ENCODE results near the gene MYLK. TPM values are rescaled to one million over a fixed set of nuclear protein-coding genes. Genes with fewer than 3 reads are reported as not detected.

Gene MYLK
- total and polyA plus RNA-seq, 2 of the 4 experiments (the other 2 are of a cell fraction) = 299 to 484 TPM

- CTCF ChIA-PET = interaction anchor here (0.6 to 1.0 kb wide), 3 partner anchors 28 to 257 kb away, joined by 3 read pairs; no protein-coding TSS in a partner anchor
- intact Hi-C loops (cut with micrococcal nuclease) = no loop called here
- no CpG with 5 or more reads among the region's 5 CpGs for WGBS, 2 experiments (ENCODE audit: extremely low coverage in 2 of 2, insufficient read length in 1 of 2)
These were observed 65.7 kb downstream of the MYLK start for GRCh38 chr3:123818324-123818920.

More at GRCh38 chr3:123818324-123818920, 65.7 kb downstream of the MYLK start:
- Histone ChIP-seq H3K9me1 (ENCODE audit: insufficient read depth, low read length) (peaks cover 39% of the 10 kb centered on the region), H2AK5ac (ENCODE audit: low read depth, low read length) (peak overlapping the region; percentile 96), H3K27me3 (ENCODE audit: control insufficient read depth, insufficient read depth, low read length) (no peaks in the 10 kb centered on the region), H2AK9ac (replicated peaks; ENCODE audit: low read depth, low read length, poor library complexity) (no peak overlapping the region), H4K5ac (ENCODE audit: low read depth, low read length) (peak overlapping the region; percentile 50), H3K9ac (ENCODE audit: low read depth, low read length) (no peak overlapping the region; the same call in 1 of the 2 replicates), H3K4ac (ENCODE audit: low read depth, low read length) (peak overlapping the region; percentile 99), H3K4me2 (ENCODE audit: low read depth, low read length) (no peak overlapping the region; the same call in 1 of the 2 replicates), H2BK120ac (ENCODE audit: low read depth, low read length) (peak overlapping the region; percentile 95), H2BK20ac (ENCODE audit: low read depth, low read length) (peak overlapping the region; percentile 97), H3K4me3 (ENCODE audit: insufficient read depth, low read depth, low read length) (no peak overlapping the region), H3K36me3 (ENCODE audit: control insufficient read depth, insufficient read depth, low read length) (peaks cover 56% of the 10 kb centered on the region), H3K79me1 (ENCODE audit: low read depth in 1 of 2, low read length in 2 of 2) (peaks cover 46 to 78% of the 10 kb centered on the region in 2 experiments), H3K23ac (ENCODE audit: low read depth, low read length) (peak overlapping the region; percentile 86), H2BK15ac (ENCODE audit: low read depth, low read length) (peak overlapping the region; percentile 93), H3K27ac (ENCODE audit: insufficient read depth, low read length) (peak overlapping the region; percentile 89), H3K4me1 (ENCODE audit: control insufficient read depth, insufficient read depth, low read length) (peaks cover 37% of the 10 kb centered on the region), H4K8ac (ENCODE audit: low read depth in 2 of 2, low read length in 2 of 2) (peak overlapping the region; percentile 88 to 97), H2BK5ac (ENCODE audit: low read depth, low read length, poor library complexity, severe bottlenecking) (peak overlapping the region; percentile 97), H3K18ac (ENCODE audit: low read depth, low read length) (peak overlapping the region; percentile 86), H4K91ac (ENCODE audit: insufficient read depth, low read depth, low read length) (peak overlapping the region; percentile 93), H3K9me3 (ENCODE audit: control insufficient read depth, insufficient read depth, low read length) (peaks cover 8% of the 10 kb centered on the region), H4K20me1 (ENCODE audit: insufficient read depth, low read length) (no peaks in the 10 kb centered on the region), H2AFZ (replicated peaks; ENCODE audit: low read length, poor library complexity) (no peak overlapping the region), H3K56ac (ENCODE audit: extremely low read depth, insufficient read depth, low read length) (peak overlapping the region; percentile 58; the same call in 1 of the 2 replicates), H3K14ac (replicated peaks; ENCODE audit: low read depth, low read length) (peak overlapping the region; percentile 91)
- dilution Hi-C loops (cut with HindIII; ENCODE audit: low sequenced_read_pairs, unreplicated experiment) (no loop called here), in situ Hi-C loops (cut with MboI; ENCODE audit: low sequenced_read_pairs) (no loop called here)
- no peak for TF ChIP-seq RFX5 (IDR thresholded peaks at IDR 0.05; ENCODE audit: low read depth, low read length)
- POLR2A ChIA-PET (ENCODE audit: unreplicated experiment) = interaction anchor here (0.9 kb wide), 1 partner anchor 69 kb away, joined by 3 read pairs; no protein-coding TSS in a partner anchor
- no TSS peak for BruUV-seq (replicated peaks)
- ATAC-seq (ENCODE audit: low read depth) = peak; percentile 5; the same call in 1 of the 2 replicates
- DNase-seq = peak; percentile 33

Data from IMR-90 (cell line).